PFSK-1 (cell line): ENCODE measurements around the gene ZSCAN5B.

ENCODE experiments used
- FOXP2 ChIP-seq: optimal IDR thresholded peaks from 2 replicates; pipeline ENCODE3; 2011; ENCODE audit warnings: borderline replicate concordance, control low read depth, inconsistent platforms; ENCODE audit not compliant: insufficient read depth; ENCODE audit errors: extremely low read length, extremely low read depth
- POLR2AphosphoS5 ChIP-seq: IDR thresholded peaks from 2 replicates; pipeline ENCODE4 v1.6.1; 2012; ENCODE audit warnings: low read depth, mild to moderate bottlenecking, control low read depth, low read length, moderate library complexity
- SIN3A ChIP-seq: IDR thresholded peaks from 2 replicates; pipeline ENCODE4 v1.6.1; 2012; ENCODE audit warnings: mild to moderate bottlenecking, low read length, moderate library complexity, borderline replicate concordance; ENCODE audit not compliant: insufficient read depth
- TAF1 ChIP-seq: IDR thresholded peaks from 2 replicates; pipeline ENCODE4 v1.6.1; 2012; ENCODE audit warnings: low read length, control low read depth, borderline replicate concordance; ENCODE audit not compliant: insufficient read depth
- TF ChIP-seq, protein P1 (sequence below), 2 experiments: IDR thresholded peaks; 2 replicates each; pipeline versions ENCODE4 v1.6.1 to v1.8.0; 2011 to 2012; ENCODE audit warnings: low read depth in 2 of 2, low read length in 2 of 2, control low read depth in 1 of 2, inconsistent platforms in 1 of 2, mild to moderate bottlenecking in 1 of 2, moderate library complexity in 1 of 2; ENCODE audit not compliant: insufficient read depth in 1 of 2

ZSCAN5B gene

DNA sequence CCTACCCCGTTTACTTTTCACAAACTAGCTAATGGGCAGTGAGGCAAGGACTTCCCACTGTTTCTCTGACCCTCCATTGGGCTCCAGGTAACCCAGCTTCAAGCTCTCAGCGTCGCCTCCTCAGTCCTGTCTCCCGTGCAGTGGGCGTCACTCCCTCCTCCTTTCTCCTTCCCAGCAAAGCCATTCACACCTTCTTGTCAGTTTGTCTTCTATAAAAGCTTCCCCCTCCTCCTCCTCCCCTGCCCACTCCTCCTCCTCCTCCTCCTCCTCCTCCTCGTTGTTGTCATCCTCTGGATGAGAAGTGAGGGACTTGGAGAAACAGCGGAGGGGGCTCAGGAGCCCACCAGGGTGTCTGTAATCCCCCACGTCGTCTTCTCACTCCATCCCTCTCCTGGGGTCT is 23.5 kb downstream of the ZSCAN5B start:
- TF ChIP-seq TAF1: no peak
- TF ChIP-seq, protein P1, sequence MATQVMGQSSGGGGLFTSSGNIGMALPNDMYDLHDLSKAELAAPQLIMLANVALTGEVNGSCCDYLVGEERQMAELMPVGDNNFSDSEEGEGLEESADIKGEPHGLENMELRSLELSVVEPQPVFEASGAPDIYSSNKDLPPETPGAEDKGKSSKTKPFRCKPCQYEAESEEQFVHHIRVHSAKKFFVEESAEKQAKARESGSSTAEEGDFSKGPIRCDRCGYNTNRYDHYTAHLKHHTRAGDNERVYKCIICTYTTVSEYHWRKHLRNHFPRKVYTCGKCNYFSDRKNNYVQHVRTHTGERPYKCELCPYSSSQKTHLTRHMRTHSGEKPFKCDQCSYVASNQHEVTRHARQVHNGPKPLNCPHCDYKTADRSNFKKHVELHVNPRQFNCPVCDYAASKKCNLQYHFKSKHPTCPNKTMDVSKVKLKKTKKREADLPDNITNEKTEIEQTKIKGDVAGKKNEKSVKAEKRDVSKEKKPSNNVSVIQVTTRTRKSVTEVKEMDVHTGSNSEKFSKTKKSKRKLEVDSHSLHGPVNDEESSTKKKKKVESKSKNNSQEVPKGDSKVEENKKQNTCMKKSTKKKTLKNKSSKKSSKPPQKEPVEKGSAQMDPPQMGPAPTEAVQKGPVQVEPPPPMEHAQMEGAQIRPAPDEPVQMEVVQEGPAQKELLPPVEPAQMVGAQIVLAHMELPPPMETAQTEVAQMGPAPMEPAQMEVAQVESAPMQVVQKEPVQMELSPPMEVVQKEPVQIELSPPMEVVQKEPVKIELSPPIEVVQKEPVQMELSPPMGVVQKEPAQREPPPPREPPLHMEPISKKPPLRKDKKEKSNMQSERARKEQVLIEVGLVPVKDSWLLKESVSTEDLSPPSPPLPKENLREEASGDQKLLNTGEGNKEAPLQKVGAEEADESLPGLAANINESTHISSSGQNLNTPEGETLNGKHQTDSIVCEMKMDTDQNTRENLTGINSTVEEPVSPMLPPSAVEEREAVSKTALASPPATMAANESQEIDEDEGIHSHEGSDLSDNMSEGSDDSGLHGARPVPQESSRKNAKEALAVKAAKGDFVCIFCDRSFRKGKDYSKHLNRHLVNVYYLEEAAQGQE (IDR thresholded peaks at IDR 0.05; ENCODE audit: insufficient read depth in 1 of 2, low read depth in 2 of 2, low read length in 2 of 2): no peak
- TF ChIP-seq SIN3A: no peak
- TF ChIP-seq FOXP2: no peak

DNA sequence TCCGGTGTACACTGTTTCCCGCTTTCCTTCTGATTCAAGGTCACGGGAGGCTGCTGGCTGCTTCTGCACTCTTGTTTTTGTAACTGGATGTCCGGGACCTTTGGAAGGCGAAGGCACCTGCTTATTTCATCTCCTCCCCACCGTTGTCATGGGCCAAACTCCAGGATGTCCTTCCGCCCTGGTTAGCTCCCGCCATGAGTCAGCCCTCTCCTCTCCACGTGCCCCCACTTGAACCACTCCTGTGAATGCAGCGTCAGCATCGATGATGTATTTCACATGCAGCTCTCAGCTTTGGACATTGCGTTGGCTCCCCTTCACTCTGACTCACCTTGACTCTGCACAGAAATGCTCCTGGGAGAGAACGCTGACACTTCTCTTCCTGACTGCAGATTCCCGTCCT is 27.3 kb downstream of the ZSCAN5B start:
- TF ChIP-seq, protein P1 (IDR thresholded peaks at IDR 0.05; ENCODE audit: insufficient read depth in 1 of 2, low read depth in 2 of 2, low read length in 2 of 2): 0 out of 4 replicates have a peak, but pooled peaks of 1 of the 2 experiments have one; percentile 29
- TF ChIP-seq SIN3A (peak; percentile 10; the same call in 1 of the 2 replicates), TAF1 (no peak)

DNA sequence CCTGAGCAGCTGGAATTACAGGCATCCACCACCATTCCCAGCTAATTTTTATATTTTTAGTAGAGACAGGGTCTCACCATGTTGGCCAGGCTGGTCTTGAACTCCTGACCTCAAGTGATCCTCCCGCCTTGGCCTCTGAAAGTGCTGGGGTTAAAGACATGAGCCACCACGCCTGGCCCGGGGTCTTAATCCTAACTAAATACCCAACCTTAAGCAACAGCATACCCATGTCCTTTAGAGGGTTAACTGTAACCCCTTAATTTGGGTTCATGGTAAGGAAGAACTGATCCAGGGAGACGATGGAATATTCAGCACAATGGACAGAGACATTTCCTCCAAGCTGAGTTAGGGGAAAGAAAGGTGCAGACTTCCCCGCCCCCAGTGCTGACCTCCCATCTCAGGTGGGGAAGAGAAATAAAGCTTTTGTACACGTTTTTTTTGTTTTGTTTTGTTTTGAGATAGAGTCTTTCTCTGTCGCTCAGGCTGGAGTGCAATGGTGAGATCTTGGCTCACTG is 30.5 kb downstream of the ZSCAN5B start:
- TF ChIP-seq SIN3A: no peak
- TF ChIP-seq, protein P1 (IDR thresholded peaks at IDR 0.05; ENCODE audit: insufficient read depth in 1 of 2, low read depth in 2 of 2, low read length in 2 of 2): peak; percentile 84 to 94

DNA sequence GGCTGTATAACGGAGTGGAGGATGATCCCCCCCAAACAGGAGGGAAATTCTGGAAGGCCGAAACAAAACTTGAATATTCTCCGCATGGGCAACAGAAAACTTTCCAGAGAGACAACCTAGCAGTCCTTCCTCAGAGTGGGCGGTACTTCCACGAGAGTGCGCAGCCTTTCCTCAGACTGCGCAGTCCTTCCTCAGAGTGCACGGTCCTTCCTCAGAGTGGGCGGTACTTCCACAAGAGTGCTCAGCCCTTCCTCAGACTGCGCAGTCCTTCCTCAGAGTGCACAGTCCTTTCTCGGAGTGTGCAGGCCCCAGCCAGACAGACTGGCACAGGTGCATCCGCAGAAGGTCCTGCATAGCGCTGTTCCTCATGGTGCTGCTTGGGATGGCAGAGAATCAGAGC is 34.5 kb downstream of the ZSCAN5B start:
- TF ChIP-seq POLR2AphosphoS5: no peak
- no peak for TF ChIP-seq SIN3A
- TF ChIP-seq, protein P1 (IDR thresholded peaks at IDR 0.05; ENCODE audit: insufficient read depth in 1 of 2, low read depth in 2 of 2, low read length in 2 of 2): no peak
- no peak for TF ChIP-seq TAF1
- no peak for TF ChIP-seq FOXP2

DNA sequence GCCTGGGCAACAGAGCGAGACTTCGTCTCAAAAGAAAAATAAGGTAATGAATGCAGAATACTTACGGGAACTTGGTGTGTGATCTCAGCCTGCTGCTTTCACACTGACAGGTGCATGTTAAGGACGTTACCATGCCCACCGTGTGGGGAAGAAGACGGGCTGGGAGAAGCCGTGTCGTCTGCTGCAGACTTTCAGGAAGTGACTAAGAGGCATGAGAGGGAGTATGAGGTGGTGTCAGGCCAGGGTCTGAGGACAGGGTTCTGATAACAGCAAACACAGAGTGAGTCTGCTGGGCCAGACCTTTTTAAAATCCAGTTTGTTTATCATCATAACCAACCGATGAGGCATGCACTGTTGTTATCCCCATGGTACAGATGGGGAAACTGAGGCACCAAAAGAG is 35.3 kb downstream of the ZSCAN5B start:
- TF ChIP-seq FOXP2: no peak
- no peak for TF ChIP-seq POLR2AphosphoS5
- no peak for TF ChIP-seq TAF1
- TF ChIP-seq, protein P1 (IDR thresholded peaks at IDR 0.05; ENCODE audit: insufficient read depth in 1 of 2, low read depth in 2 of 2, low read length in 2 of 2): no peak
- TF ChIP-seq SIN3A: no peak
